Activated gamma-delta T cell treated with anti-CD3 and anti-CD28 coated beads, Interleukin-2, amount 50 U/mL, for 16 hours (primary cell): ENCODE measurements around the gene COCH.
"Not testable (repeated sequence)": the region's sequence is repeated elsewhere in the genome, so short reads cannot be mapped to it uniquely, and the experiment has no call there.

ENCODE experiments used
- DNase-seq: peaks from one replicate; pipeline ENCODE4 v3.0.0-alpha.2; 2020; ENCODE audit warnings: low read depth

Gene COCH

DNA sequence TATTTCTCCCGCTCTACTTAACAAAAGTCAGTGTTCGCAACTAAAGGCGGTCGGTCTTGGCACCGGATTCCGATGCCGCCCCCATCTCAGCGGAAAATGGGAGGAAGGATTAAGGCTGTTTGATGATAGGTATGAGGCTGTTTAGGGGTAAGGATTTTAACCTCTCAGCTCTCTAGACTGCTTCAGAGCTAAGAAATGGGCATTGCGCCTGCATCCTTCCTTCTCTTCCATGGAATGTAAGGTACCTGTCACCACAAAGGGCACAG lies 1.4 kb downstream of the COCH start:
- DNase-seq: no peak

DNA sequence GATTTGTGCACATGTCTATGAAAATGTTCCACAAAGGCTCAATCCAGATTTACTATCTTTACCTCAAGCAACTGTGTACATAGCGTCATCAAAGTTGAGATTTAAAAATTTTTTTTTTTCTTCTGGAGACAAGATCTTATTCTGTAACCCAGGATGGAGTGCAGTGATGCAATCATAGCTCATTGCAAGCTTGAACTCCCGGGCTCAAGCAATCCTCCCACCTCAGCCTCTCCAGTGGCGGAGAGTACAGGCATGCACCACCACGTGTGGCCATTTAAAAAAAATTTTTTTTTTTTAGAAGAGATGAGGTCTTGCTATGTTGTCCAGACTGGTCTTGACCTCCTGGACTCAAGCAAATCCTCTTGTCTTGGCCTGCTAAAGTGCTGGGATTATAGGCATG lies 2.3 kb downstream of the COCH start:
- no peak for DNase-seq

DNA sequence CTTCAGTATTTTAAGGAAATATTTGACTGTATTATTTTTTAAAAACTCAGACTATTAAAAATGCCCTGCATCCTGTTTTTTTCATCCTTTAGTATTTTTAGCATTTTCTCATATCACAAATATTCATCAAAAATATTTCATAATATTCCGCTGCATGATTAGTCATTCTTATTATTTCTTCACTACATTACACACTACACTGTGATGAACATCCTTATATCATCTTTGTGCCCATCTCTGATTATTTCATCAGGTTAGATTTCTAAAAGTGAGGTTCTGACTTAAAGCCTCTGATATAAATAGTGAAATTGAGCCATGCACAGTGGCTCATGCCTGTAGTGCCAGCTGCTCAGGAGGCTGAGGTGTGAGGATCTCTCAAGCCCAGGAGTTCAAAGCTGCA lies 8.1 kb downstream of the COCH start:
- no peak for DNase-seq

DNA sequence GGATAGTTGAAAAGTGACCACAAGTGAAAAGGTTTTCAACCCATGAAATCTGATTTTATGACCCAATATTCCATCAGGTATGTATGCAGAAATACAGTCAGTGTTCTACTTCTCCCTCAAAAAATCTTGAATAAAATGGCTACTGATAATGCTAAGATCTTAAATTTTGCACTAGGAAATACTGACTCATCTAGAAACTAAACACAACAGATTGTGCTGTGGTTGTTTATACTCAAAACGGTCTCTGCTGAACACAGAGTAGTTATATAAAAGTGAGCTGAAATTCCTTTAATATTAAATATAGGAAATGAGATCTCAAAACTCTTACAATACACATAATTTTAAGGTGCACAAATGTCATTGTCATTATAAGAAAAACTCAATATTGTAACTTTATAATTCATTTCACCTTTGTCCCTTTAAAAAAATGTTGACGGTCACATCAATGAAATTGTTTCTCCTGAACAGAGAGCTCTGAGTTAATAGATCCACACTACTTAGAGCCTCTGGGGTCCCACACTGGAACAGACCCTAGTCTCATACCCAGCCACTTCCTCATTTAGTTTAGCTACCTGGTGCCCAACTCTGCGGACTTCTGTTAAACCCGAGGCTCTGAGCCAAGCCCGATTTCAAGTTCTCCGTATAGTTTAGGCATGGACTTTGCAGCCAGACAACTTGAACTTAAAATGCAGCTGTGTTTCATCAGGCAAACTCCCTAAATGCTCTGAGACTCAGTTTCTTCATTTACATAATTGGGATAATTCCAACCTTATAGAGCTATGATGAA lies 9.3 kb downstream of the COCH start:
- DNase-seq: no peak

DNA sequence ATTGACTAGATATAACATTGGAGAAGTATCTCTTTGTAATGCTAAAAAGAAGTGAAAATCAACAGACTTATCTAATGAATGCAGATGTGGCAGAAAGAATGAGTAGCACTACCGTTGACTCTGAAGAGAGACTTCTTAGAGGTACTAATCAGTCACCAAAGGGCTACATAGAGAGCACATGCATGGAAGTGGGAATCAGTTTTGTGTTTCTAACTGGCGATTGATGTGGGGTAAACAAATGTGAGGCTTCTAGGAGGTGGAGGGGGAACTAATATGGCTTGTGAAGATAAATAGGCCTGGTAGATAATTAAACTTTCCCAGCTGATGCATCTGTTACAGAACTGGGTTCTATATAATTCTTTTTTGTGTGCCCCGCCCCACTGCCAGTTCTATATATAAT lies 10.5 kb downstream of the COCH start:
- no peak for DNase-seq

DNA sequence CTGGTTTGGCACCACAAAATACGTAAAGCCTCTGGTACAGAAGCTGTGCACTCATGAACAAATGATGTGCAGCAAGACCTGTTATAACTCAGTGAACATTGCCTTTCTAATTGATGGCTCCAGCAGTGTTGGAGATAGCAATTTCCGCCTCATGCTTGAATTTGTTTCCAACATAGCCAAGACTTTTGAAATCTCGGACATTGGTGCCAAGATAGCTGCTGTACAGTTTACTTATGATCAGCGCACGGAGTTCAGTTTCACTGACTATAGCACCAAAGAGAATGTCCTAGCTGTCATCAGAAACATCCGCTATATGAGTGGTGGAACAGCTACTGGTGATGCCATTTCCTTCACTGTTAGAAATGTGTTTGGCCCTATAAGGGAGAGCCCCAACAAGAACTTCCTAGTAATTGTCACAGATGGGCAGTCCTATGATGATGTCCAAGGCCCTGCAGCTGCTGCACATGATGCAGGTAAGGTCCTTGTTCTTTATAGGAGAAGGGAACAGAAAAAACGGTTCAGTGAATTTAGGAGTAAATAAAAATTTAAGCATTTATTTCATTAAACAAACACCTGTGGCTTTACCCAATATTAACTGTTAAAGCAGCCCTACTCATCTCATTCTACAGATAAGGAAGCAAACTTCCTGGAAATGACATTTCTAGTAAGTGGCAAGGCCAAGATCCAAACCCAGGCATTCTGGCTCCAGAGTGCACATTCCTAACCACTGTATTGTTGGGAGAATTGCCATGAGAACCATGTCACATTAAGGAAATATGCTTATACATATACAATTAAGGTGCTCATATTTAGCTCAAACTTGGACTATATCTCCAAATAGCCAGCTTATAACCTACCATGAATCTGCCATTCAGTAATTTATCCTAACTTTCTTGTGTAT lies 11.7 kb downstream of the COCH start:
- DNase-seq: no peak

DNA sequence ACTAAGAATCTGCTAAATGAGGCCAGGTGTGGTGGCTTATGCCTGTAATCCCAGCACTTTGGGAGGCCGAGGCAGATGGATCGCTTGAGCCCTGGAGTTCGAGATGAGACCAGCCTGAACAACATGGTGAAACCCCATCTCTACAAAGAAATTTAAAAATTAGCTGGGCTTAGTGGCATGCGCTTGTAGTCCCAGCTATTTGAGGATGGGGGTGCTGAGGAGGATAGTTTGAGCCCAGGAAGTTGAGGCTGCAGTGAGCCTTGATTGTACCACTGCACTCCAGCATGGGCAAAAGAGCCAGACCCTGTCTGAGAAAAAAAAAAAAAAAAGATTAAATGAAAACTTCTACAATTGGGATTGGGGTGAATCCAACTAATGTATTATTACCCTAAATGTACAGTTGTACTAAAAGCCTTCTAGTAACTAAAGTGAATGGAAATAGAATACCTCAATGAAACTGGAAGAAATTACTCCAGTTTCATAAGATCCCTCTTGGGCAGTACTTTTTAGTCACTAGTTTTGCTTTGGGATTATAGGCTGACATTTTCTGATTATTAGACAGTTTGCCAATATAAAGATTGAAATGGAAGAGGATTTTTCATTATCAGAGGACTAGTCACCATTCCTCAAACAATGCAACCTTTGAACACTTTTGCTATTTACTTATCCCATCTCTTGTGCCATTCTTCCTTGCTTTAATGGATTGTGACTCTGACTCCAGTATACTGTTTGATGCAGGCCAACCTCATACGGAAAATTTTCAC lies 14.3 kb downstream of the COCH start:
- DNase-seq: no peak

DNA sequence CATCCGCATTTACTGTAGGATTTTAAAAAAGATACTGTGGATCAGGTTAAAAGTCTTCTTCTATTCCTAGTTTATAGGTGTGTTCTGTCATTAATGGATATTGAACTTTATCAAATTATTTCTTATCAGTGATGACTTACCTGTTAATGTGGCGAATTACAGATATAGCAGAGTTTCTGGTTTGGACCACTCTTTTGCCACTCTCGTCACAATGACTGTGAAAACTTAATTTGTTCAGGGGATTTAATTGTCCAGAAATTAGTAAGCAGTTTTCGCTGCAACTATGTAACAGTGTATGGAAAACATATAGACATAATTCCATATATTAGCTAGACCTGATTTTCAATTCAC lies 14.9 kb downstream of the COCH start:
- no peak for DNase-seq

DNA sequence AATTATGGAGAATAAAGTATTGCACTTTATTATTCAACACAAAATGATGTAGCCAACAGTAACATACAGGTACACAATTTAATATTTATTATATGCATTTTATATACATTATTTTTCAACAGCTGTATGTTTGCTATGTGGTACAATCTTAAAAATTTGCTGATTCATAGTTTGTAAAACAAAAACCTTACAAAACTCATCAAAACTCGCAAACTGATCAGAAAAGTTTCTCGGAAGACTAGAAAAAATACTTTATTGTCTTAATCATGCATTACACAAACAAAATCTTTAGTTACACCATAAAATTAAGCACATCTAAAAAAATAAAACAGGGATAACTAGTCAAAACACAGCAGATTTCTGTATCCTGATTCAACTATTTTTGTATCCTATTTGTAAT lies 19.5 kb downstream of the COCH start:
- DNase-seq: no peak

DNA sequence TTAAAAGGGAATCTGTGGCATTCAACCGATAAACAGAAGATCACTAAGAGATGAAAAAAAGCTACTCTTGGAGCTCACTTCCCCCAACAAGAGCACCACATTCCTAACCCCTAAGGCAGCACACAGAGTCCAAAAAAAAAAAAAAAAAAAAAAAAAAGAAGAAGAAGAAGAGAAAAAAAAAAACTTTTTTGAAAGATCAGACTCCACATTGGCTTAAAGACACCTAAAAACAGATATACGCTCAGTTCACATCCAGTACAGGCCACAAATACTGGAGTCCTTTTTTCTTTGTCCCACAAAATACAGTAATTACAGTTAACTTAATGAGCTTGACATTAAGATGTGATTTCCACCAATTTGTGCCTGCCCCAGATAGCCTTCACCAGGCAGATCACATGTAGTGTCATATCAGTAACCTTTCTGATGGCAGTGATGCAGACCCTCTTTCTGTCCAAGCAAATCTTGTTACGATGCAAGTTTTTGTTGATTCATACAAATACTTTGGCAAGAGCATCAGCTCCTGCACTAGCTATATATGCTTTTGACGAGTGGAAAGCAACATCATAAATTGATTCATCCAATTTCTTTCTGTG lies 20.7 kb downstream of the COCH start:
- DNase-seq: no peak

DNA sequence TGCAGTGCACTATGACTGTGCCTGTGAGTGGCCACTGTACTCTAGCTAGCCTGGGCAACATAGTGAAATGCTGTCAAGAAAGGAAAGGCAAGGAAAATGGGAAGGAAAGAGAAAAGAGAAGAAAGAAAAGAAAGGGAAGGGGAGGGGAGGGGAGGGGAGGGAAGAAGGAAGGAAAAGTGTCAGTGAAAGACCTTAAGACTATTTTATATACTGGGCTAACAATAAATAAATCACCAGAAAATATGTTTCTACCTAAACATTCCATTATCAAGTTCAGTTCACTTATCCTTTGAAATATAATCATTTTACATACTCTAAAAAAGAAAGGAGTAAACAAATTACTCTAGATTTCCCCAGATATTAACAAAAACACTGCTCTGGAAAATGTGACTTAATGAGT lies 22.1 kb downstream of the COCH start:
- no peak for DNase-seq

DNA sequence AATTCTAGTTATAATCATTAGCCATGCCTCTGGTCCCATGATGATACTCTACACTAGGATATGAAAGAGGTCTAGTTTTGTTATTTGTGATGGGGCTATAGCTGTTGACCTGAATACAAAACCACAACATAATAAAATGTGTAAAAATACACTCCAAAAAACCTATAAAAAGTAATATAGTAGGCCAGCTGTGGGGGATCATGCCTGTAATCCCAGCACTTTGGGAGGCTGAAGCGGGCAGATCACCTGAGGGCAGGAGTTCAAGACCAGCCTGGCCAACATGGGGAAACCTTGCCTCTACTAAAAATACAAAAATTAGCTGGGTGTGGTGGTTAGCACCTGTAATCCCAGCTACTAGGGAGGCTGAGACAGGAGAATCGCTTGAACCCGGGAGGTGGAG lies 22.8 kb downstream of the COCH start:
- not testable (repeated sequence) for DNase-seq

DNA sequence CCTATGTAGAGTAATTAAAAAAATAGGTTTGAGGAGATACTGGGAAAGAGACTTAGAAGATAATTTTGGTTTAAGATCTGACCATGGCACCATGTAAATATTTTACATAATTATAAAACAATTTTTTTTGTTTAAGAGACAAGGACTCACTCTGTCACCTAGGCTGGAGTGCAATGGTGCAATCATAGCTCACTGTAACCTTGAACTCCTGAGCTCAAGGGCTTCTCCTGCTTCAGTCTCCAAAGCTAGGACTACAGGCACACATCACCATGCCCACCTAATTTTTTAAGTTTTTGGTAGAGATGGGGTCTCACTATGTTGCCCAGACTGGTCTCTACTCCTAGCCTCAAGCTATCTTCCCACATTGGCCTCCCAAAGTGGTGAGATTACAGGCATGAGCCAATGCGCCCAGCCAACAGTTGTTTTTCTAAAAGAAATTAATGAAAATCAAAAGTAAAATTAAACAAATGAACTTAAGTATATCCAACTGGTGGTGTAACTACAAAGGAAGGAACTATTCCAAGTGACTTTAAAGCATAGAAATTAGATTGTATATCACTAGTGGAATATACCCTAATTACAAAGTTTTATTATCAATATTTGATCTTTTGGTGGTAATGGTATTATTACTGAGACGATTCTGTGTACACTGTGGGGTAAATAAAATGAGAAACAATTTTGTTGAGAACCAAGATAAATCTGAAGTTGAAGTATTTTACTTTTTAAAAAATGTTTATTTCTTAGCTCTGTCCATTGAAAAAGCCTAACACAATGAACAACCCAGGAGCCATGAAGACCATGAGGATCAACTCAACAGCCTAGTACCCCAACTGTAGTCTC lies 29.1 kb downstream of the COCH start:
- DNase-seq: no peak

DNA sequence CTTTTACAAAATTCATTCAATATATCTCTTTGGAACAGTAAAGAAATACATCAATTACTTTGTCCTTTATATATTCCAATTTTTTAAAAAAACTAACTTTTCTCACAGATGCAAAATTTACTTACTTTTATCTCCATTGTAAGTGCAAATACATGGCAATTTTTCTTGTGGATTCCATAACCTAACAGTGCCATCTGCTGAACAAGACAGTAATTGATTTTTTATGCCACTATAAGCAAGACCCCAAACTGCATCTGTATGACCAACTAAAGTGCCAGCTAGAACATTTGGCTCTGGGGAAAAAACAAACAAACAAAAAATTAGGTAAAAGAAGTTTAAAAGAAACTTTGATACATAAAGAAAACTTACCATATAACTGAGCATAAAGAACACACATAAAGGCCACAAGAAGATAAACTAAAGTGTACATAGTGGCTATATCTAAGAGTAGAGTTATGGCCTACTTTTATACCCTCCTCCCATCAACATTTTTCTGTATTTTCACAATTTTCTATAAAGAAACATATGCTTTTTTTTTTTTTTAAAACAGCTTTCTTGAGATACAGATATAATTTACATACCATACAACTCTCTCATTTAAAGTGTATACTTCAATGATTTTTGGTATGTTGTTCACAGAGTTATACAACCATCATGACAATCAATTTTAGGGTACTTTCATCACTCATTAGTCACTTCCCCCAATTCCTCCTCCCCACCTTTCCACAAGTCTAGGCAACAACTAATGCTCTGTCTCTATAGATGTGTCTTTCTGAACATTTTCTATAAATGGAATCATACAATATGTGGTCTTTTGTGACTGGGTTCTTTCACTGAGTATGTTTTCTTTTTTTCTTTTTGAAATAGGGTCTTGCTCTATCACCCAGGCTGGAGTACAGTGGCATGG lies 32.6 kb downstream of the COCH start:
- no peak for DNase-seq

DNA sequence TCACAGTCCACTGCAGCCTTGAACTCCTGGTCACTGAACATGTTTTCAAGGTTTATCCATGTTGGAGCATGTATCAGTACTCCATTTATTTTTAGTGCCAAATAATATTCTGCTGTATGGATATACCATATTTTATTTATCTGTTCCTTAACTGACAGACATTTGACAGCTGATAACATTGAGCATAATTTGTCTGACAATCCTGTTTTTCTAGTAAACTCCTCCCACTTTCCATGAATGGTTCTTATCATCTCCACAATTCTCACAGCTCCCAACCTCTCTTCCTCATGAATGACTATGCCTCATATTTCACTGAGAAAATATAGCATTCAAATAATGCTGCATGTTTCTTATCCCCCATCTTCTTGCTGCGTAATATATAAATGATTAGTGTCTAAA lies 33.3 kb downstream of the COCH start:
- DNase-seq: no peak

DNA sequence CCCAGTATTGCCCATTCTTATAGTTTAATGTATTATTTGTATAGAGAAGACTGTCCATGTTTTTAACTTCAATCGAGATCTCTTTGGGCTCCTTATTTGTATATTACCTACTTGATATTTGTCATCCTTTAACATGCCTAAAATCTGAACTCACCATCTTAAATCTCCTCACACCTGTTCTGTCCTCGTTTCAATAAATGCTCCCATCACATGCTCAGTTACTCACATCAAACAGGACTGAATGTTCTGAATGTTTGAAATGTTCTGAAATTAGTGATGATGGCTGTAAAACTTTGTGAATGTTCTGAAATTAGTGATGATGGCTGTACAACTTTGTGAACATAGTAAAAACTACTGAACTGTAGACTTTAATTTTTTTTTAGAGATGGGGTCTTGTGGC lies 34.5 kb downstream of the COCH start:
- no peak for DNase-seq

DNA sequence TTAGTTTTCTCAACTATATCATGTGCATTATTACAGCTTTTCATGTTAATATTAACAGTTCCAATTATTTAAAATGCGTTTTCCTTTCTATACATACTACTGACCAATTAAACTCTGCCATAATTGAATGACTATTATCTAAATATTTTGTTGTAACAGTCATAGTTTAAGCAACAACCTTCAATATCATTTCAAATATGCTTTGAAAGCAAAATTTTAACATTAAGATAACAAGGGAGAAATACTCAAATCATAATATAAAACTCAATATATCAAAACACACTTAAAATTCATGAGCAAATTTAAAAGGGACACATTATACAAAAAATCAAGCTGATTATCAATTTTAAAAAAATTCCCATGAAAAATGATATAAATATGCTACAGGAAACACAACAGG lies 40.5 kb downstream of the COCH start:
- no peak for DNase-seq

DNA sequence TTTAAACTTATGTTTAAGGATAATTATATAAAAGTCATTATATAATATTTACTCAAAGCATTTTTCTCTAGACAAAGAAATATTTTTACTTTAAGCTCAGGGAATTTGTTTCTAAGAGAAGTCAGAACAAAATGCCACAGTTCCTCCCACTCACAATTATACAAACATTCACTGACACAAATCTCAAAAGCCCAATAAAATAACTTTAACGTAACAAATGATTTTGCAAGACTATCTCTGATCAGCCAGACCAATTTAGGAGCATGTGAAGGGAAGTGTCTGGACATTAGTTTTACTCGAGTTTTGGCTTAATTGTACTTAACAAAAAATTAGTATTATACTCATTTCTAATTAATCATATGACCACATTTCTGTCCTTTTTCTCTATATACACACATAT lies 41.2 kb downstream of the COCH start:
- no peak for DNase-seq

DNA sequence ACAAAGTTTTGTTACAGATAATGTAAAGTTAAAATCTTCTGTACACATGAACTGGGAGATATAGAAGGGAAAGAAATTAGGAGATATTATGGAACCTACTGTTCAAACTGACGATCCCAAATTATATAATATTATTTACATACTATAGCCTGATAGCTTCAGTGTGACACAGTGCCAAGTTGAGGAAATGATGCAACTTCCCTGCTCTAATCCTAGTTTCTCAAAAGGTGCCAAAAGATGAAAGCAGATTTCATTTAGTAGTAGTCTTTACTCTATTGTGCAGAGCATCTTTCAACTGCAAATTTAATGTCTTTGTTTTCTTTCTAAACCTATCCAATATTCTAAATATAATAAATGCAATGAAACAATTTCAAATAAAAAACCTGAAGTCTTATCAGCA lies 46.9 kb downstream of the COCH start:
- DNase-seq: no peak

DNA sequence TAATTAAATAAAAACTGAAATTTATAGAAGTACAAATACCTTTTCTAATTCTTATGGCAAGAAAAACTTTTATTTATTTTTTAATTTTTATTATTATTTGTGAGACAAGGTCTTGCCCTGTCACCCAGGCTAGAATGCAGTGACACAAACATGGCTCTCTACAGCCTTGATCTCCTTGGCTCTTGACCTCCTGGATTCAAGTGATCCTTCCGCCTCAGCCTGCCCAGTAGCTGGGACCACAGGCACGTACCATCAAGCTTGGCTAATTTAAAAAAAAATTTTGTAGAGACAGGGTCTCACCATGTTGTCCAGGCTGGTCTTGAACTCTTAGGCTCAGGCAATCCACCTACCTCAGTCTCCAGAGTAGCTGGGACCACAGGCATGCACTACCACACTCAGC lies 47.4 kb downstream of the COCH start:
- no peak for DNase-seq

DNA sequence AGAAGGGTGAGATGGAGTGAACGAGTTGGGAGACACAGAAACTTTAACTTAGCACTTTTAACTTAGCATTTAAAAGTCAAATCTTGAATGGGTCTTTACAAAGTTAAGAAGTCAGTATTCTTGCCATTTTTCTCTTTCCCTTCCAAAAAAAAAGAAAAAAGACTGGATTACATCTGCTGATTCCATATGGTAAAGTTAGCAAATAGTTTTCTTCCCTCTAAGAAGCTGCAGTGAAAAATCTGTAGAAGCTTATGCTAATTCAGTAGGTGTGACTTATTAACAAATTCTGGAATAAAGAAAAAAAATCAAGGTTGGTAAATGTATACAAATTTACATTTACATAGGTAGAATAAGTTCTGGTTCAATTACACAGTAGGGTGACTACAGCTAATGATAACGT lies 50.9 kb downstream of the COCH start:
- no peak for DNase-seq
